Measurements from ENCODE around the gene SOX11.

The SOX11 gene

DNA sequence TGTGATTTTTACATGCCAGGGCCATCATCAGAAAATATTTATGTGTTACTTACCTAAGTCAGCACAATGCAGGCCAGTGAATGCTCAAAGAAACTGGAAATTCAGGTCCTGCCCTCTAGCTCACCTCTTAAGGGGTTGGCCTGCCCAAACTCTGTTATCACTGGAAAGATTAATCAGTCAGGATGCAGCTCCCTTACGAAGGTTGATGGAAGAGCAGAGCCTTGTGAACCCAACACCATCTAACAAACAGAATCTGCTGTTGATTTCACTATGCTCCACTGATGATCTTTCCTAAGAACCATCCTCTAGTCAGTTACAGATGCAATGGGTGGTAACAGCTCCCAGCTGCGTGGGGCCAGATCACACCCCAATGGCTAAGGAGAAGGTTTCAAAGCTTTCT is 38.2 kb downstream of the SOX11 start:
- Histone ChIP-seq H3K4me1 (ENCODE audit: control insufficient read depth, insufficient read depth, low read depth, low read length) (peaks cover 5% of the 10 kb centered on the region), H2BK15ac (ENCODE audit: low read depth, poor library complexity, severe bottlenecking) (no peak overlapping the region)

DNA sequence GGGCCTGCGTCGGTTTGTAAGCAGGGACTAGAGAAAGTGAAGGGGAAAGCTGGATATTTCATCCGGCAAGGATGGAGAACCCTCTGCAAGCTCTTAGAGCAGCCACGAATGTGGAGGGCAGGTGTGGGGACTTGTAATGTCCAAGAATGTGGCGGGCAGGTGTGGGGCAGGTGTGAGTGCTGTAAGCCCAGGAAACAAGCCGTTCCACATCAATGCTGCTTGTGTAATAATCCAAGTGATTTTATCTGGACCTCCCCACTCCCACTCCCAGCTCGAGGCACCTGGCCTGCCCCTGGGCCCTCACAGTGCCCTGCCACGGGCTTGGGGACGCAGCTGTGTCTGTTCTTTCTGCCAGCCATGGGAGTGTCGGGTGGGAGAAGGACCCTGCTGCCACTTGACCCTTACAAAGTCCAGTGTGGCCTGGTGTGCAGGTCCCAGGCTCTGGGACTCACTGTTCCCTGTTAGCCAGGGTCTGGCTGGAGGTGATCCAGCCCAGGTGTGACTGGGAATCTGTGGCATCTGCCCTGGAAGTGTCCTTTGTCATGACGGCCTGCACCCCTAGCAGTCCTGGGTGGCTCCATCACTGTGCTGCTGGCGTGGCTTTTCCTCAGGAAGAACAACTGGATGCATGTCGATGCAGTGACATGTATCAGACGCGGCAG is 42.8 kb downstream of the SOX11 start:
- Histone ChIP-seq H3K4me2 (ENCODE audit: low read length, poor library complexity, severe bottlenecking) (no peak overlapping the region), H2BK15ac (ENCODE audit: low read depth, poor library complexity, severe bottlenecking) (no peak overlapping the region), H2BK120ac (ENCODE audit: low read depth, low read length) (no peak overlapping the region), H3K4ac (ENCODE audit: low read depth in 1 of 2, low read length in 2 of 2) (no peak overlapping the region), H3K36me3 (ENCODE audit: control insufficient read depth in 1 of 2, insufficient read depth in 2 of 2, low read depth in 1 of 2, low read length in 2 of 2) (no peaks in the 10 kb centered on the region), H3K4me3 (ENCODE audit: insufficient read depth in 1 of 2, low read depth in 1 of 2, low read length in 2 of 2) (no peak overlapping the region), H4K91ac (ENCODE audit: low read length) (no peak overlapping the region), H3K9me3 (ENCODE audit: control insufficient read depth, low read length) (no peaks in the 10 kb centered on the region), H3K79me1 (replicated peaks; ENCODE audit: low read length, poor library complexity, severe bottlenecking) (no peaks in the 10 kb centered on the region), H3K27me3 (ENCODE audit: control insufficient read depth in 1 of 2, insufficient read depth in 1 of 2, low read length in 2 of 2) (no peaks in the 10 kb centered on the region), H4K8ac (ENCODE audit: low read length) (no peak overlapping the region), H2BK12ac (ENCODE audit: low read length in 2 of 2) (no peak overlapping the region), H3K9ac (ENCODE audit: low read length) (no peak overlapping the region), H3K18ac (ENCODE audit: low read depth in 1 of 2, low read length in 2 of 2) (no peak overlapping the region), H2AFZ (ENCODE audit: low read depth, low read length) (no peak overlapping the region), H3K14ac (ENCODE audit: low read length in 2 of 2) (no peak overlapping the region), H2AK5ac (ENCODE audit: low read length, severe bottlenecking) (no peak overlapping the region), H3K23ac (ENCODE audit: low read length in 2 of 2) (no peak overlapping the region), H3K27ac (ENCODE audit: low read length, poor library complexity, severe bottlenecking) (no peak overlapping the region), H2BK5ac (ENCODE audit: low read depth, low read length, poor library complexity, severe bottlenecking) (no peak overlapping the region), H3K4me1 (ENCODE audit: control insufficient read depth, insufficient read depth, low read depth, low read length) (peaks cover 2% of the 10 kb centered on the region)
- 86% methylated on average over 15 of the region's 15 CpGs for WGBS
- no peak for DNase-seq

More for the DNA sequence above, 38.2 kb downstream of the SOX11 start:
- no peak overlapping the region for H3K4ac ChIP-seq (ENCODE audit: low read depth in 1 of 2, low read length in 2 of 2)
- no peak overlapping the region for H3K18ac ChIP-seq (ENCODE audit: low read depth in 1 of 2, low read length in 2 of 2)
- no peak overlapping the region for H3K4me3 ChIP-seq (ENCODE audit: insufficient read depth in 1 of 2, low read depth in 1 of 2, low read length in 2 of 2)
- H3K79me1 ChIP-seq (replicated peaks; ENCODE audit: low read length, poor library complexity, severe bottlenecking) = no peaks in the 10 kb centered on the region
- no peak overlapping the region for H3K14ac ChIP-seq (ENCODE audit: low read length in 2 of 2)
- H3K23ac ChIP-seq (ENCODE audit: low read length in 2 of 2) = no peak overlapping the region
- H4K8ac ChIP-seq (ENCODE audit: low read length) = no peak overlapping the region
- H2BK5ac ChIP-seq (ENCODE audit: low read depth, low read length, poor library complexity, severe bottlenecking) = no peak overlapping the region
- no peaks in the 10 kb centered on the region for H3K9me3 ChIP-seq (ENCODE audit: control insufficient read depth, low read length)
- no peaks in the 10 kb centered on the region for H3K36me3 ChIP-seq (ENCODE audit: control insufficient read depth in 1 of 2, insufficient read depth in 2 of 2, low read depth in 1 of 2, low read length in 2 of 2)
- no peak overlapping the region for H3K27ac ChIP-seq (ENCODE audit: low read length, poor library complexity, severe bottlenecking)
- no peak overlapping the region for H2BK12ac ChIP-seq (ENCODE audit: low read length in 2 of 2)
- WGBS = 69% methylated on average over 2 of the region's 2 CpGs
- H3K27me3 ChIP-seq (ENCODE audit: control insufficient read depth in 1 of 2, insufficient read depth in 1 of 2, low read length in 2 of 2) = no peaks in the 10 kb centered on the region
- H2AK5ac ChIP-seq (ENCODE audit: low read length, severe bottlenecking) = no peak overlapping the region
- H2BK120ac ChIP-seq (ENCODE audit: low read depth, low read length) = no peak overlapping the region
- no peak for DNase-seq
- H3K9ac ChIP-seq (ENCODE audit: low read length) = no peak overlapping the region
- no peak overlapping the region for H4K91ac ChIP-seq (ENCODE audit: low read length)
- no peak overlapping the region for H3K4me2 ChIP-seq (ENCODE audit: low read length, poor library complexity, severe bottlenecking)
- no peak overlapping the region for H2AFZ ChIP-seq (ENCODE audit: low read depth, low read length)

DNA sequence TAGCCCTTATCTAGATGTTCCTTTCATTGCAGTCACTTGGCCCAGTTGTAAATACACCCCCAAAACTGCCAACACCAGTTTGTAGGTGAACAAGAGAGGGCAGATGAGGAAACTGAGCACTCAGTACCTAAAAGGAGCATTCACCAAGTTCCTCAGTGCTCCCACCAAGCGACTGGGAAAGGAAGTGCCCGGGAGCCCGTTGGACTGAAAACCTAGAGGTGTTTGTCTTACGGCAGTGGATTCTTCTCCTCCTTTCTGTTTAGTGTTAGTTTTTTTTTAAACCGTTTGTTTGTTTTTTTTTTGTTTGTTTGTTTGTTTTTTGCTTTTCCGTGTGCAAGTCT is 43.3 kb downstream of the SOX11 start:
- Histone ChIP-seq H3K27me3 (ENCODE audit: control insufficient read depth in 1 of 2, insufficient read depth in 1 of 2, low read length in 2 of 2) (no peaks in the 10 kb centered on the region), H3K4me2 (ENCODE audit: low read length, poor library complexity, severe bottlenecking) (no peak overlapping the region), H3K18ac (ENCODE audit: low read depth in 1 of 2, low read length in 2 of 2) (no peak overlapping the region), H2BK5ac (ENCODE audit: low read depth, low read length, poor library complexity, severe bottlenecking) (no peak overlapping the region), H2BK15ac (ENCODE audit: low read depth, poor library complexity, severe bottlenecking) (no peak overlapping the region), H3K79me1 (replicated peaks; ENCODE audit: low read length, poor library complexity, severe bottlenecking) (no peaks in the 10 kb centered on the region), H3K27ac (ENCODE audit: low read length, poor library complexity, severe bottlenecking) (no peak overlapping the region), H3K9me3 (ENCODE audit: control insufficient read depth, low read length) (no peaks in the 10 kb centered on the region), H4K91ac (ENCODE audit: low read length) (no peak overlapping the region), H2BK120ac (ENCODE audit: low read depth, low read length) (no peak overlapping the region), H2AK5ac (ENCODE audit: low read length, severe bottlenecking) (no peak overlapping the region), H3K4ac (ENCODE audit: low read depth in 1 of 2, low read length in 2 of 2) (no peak overlapping the region), H4K8ac (ENCODE audit: low read length) (no peak overlapping the region), H2BK12ac (ENCODE audit: low read length in 2 of 2) (no peak overlapping the region), H3K36me3 (ENCODE audit: control insufficient read depth in 1 of 2, insufficient read depth in 2 of 2, low read depth in 1 of 2, low read length in 2 of 2) (no peaks in the 10 kb centered on the region), H3K9ac (ENCODE audit: low read length) (no peak overlapping the region), H3K23ac (ENCODE audit: low read length in 2 of 2) (no peak overlapping the region), H3K4me1 (ENCODE audit: control insufficient read depth, insufficient read depth, low read depth, low read length) (peaks cover 2% of the 10 kb centered on the region), H3K14ac (ENCODE audit: low read length in 2 of 2) (no peak overlapping the region), H3K4me3 (ENCODE audit: insufficient read depth in 1 of 2, low read depth in 1 of 2, low read length in 2 of 2) (no peak overlapping the region), H2AFZ (ENCODE audit: low read depth, low read length) (no peak overlapping the region)
- DNase-seq = no peak
- 80% methylated on average over 6 of the region's 6 CpGs for WGBS

DNA sequence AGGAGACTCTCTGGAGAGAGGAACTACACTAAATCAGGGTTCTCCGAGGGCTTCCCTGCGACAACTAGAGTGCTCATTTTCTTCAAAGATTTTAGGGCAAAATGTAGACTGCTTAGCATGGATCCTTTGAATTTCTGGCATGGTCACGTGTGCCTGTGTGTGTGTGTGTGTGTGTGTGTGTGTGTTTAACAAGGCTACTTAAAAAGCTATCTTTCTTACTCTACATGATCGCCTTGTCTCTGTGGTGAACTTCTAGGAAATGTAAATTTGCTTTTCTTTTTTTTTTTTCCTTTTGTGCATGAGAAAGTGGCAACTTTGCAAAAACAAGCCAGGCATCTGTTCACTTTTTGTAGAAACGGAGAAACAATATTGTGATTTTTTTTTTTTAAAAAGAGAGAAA is 43.9 kb downstream of the SOX11 start:
- Histone ChIP-seq H2BK12ac (ENCODE audit: low read length in 2 of 2) (no peak overlapping the region), H3K9me3 (ENCODE audit: control insufficient read depth, low read length) (no peaks in the 10 kb centered on the region), H3K4me1 (ENCODE audit: control insufficient read depth, insufficient read depth, low read depth, low read length) (peaks cover 2% of the 10 kb centered on the region), H3K4ac (ENCODE audit: low read depth in 1 of 2, low read length in 2 of 2) (no peak overlapping the region), H3K27me3 (ENCODE audit: control insufficient read depth in 1 of 2, insufficient read depth in 1 of 2, low read length in 2 of 2) (no peaks in the 10 kb centered on the region), H2BK120ac (ENCODE audit: low read depth, low read length) (no peak overlapping the region), H2AFZ (ENCODE audit: low read depth, low read length) (no peak overlapping the region), H3K4me2 (ENCODE audit: low read length, poor library complexity, severe bottlenecking) (no peak overlapping the region), H2BK5ac (ENCODE audit: low read depth, low read length, poor library complexity, severe bottlenecking) (no peak overlapping the region), H3K9ac (ENCODE audit: low read length) (no peak overlapping the region), H3K4me3 (ENCODE audit: insufficient read depth in 1 of 2, low read depth in 1 of 2, low read length in 2 of 2) (no peak overlapping the region), H3K36me3 (ENCODE audit: control insufficient read depth in 1 of 2, insufficient read depth in 2 of 2, low read depth in 1 of 2, low read length in 2 of 2) (no peaks in the 10 kb centered on the region), H3K23ac (ENCODE audit: low read length in 2 of 2) (no peak overlapping the region), H3K27ac (ENCODE audit: low read length, poor library complexity, severe bottlenecking) (no peak overlapping the region), H3K18ac (ENCODE audit: low read depth in 1 of 2, low read length in 2 of 2) (no peak overlapping the region), H3K14ac (ENCODE audit: low read length in 2 of 2) (no peak overlapping the region), H4K91ac (ENCODE audit: low read length) (no peak overlapping the region), H2AK5ac (ENCODE audit: low read length, severe bottlenecking) (no peak overlapping the region), H4K8ac (ENCODE audit: low read length) (no peak overlapping the region), H2BK15ac (ENCODE audit: low read depth, poor library complexity, severe bottlenecking) (no peak overlapping the region), H3K79me1 (replicated peaks; ENCODE audit: low read length, poor library complexity, severe bottlenecking) (no peaks in the 10 kb centered on the region)
- DNase-seq = no peak
- WGBS = 74% methylated on average over 4 of the region's 5 CpGs

All from mesenchymal stem cell (in vitro differentiated cells and primary cell).